GM12891 (cell line): Measurements from ENCODE around the gene ZBTB42.

Experiments used
- POLR2A ChIP-seq: IDR thresholded peaks from 2 replicates; pipeline ENCODE4 v1.6.1; 2011; ENCODE audit warnings: low read depth, low read length, control low read depth
- POLR2AphosphoS5 ChIP-seq: IDR thresholded peaks from 2 replicates; pipeline ENCODE4 v1.6.1; 2011; ENCODE audit warnings: low read depth, low read length, control low read depth
- SPI1 ChIP-seq: IDR thresholded peaks from 2 replicates; pipeline ENCODE4 v1.6.1; 2011; ENCODE audit warnings: low read depth, low read length, control low read depth
- TAF1 ChIP-seq: IDR thresholded peaks from 2 replicates; pipeline ENCODE4 v1.6.1; 2011; ENCODE audit warnings: low read depth, low read length, control low read depth

DNA sequence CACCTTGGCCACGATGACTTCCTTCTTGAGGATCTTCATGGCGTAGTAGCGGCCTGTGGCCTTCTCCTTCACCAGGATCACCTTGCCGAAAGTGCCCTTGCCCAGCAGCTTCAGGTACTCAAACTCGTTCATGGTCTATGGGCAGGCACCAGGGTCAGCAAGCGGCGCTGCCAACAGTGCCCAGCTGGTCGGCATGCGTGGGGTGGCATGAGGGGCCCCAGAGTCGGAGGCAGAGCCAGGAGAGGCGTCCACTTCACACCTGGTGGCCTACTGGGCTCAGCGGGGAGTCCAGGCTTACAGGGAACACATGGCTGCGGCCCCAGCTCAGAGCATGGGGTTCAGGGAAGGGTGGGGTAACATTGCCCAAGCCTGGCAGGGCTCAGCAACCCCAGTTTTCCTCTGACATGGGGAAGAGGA is 25.8 kb upstream of the ZBTB42 start:
- no peak for TF ChIP-seq POLR2A
- no peak for TF ChIP-seq POLR2AphosphoS5
- TF ChIP-seq TAF1: no peak
- no peak for TF ChIP-seq SPI1
